Stimulated activated CD8-positive, alpha-beta memory T cell treated with anti-CD3 and anti-CD28 coated beads, Interleukin-4, amount 100 ng/mL, for 48 hours (primary cell): ENCODE results near the gene BEND7.
"Not testable (repeated sequence)": the region's sequence is repeated elsewhere in the genome, so short reads cannot be mapped to it uniquely, and the experiment has no call there.

Experiments used
- DNase-seq: peaks from one replicate; pipeline ENCODE4 v3.0.0-alpha.2; 2020

Gene BEND7

GRCh38 chr10:13473986-13474385 is 54.8 kb downstream of the BEND7 start:
- no peak for DNase-seq

- DNase-seq = no peak
Observed at GRCh38 chr10:13472359-13472758, 56.5 kb downstream of the BEND7 start.

- DNase-seq = no peak
Observed at GRCh38 chr10:13470270-13470669, 58.5 kb downstream of the BEND7 start.

- DNase-seq = no peak
Observed at GRCh38 chr10:13462551-13462950, 66.3 kb downstream of the BEND7 start.

- no peak for DNase-seq
Observed at GRCh38 chr10:13458687-13459012, 70.2 kb downstream of the BEND7 start.

GRCh38 chr10:13457958-13458686 is 70.7 kb downstream of the BEND7 start:
- no peak for DNase-seq

- DNase-seq = peak; percentile 33
Observed at GRCh38 chr10:13453896-13454295, 74.9 kb downstream of the BEND7 start.

GRCh38 chr10:13450069-13450468 is 78.7 kb downstream of the BEND7 start:
- DNase-seq = no peak

GRCh38 chr10:13449296-13449695 is 79.5 kb downstream of the BEND7 start:
- DNase-seq = no peak

GRCh38 chr10:13448216-13448615 is 80.6 kb downstream of the BEND7 start:
- DNase-seq = no peak

- DNase-seq = no peak
Observed at GRCh38 chr10:13445656-13446400, 83.0 kb downstream of the BEND7 start.

GRCh38 chr10:13441476-13441875 is 87.3 kb downstream of the BEND7 start:
- DNase-seq = no peak

GRCh38 chr10:13440185-13441061 is 88.4 kb downstream of the BEND7 start:
- DNase-seq = peak; percentile 79

- peak; percentile 43 for DNase-seq
Observed at GRCh38 chr10:13439313-13440184, 89.3 kb downstream of the BEND7 start.

- DNase-seq = no peak
Observed at GRCh38 chr10:13437026-13437555, 91.7 kb downstream of the BEND7 start.

GRCh38 chr10:13427943-13428342 is 100.9 kb downstream of the BEND7 start:
- not testable (repeated sequence) for DNase-seq

- DNase-seq = no peak
Observed at GRCh38 chr10:13425397-13425796, 103.4 kb downstream of the BEND7 start.

- no peak for DNase-seq
Observed at GRCh38 chr10:13422800-13423199, 106.0 kb downstream of the BEND7 start.

- DNase-seq = no peak
Observed at GRCh38 chr10:13421382-13421917, 107.4 kb downstream of the BEND7 start.

- DNase-seq = no peak
Observed at GRCh38 chr10:13420532-13421307, 108.1 kb downstream of the BEND7 start.

GRCh38 chr10:13417459-13418126 is 111.2 kb downstream of the BEND7 start:
- no peak for DNase-seq
